HepG2 (cell line): ENCODE data around the gene KIZ.

Experiments
- BRCA1 ChIP-seq: sonication (generic); formaldehyde crosslinking; IDR thresholded peaks from 2 replicates; pipeline ENCODE4 v1.4.0; 2020; ENCODE audit warnings: missing genetic modification reagents
- CHD4 ChIP-seq: fragments of 200-600 bp; sonication (generic); IDR thresholded peaks from 2 replicates; pipeline ENCODE4 v1.7.0; 2017; ENCODE audit warnings: mild to moderate bottlenecking, low read length, borderline replicate concordance
- EHMT2 ChIP-seq: fragments of 200-600 bp; sonication (generic); IDR thresholded peaks from 2 replicates; pipeline ENCODE4 v1.7.0; 2017; ENCODE audit warnings: antibody characterized with exemption, low read depth, low read length, borderline replicate concordance
- HCFC1 ChIP-seq: fragments of 150-350 bp; IDR thresholded peaks from 2 replicates; pipeline ENCODE4 v1.6.1; 2014; ENCODE audit warnings: low read depth, low read length
- HOXA7 ChIP-seq: sonication (generic); formaldehyde crosslinking; IDR thresholded peaks from 2 replicates; pipeline ENCODE4 v1.8.1; 2022; ENCODE audit warnings: mild to moderate bottlenecking, missing genetic modification reagents, moderate library complexity
- KDM1A ChIP-seq: IDR thresholded peaks from 2 replicates; pipeline ENCODE4 v1.6.1; 2016; ENCODE audit warnings: missing compliant biosample characterization
- NR3C1 ChIP-seq: sonication (generic); formaldehyde crosslinking; IDR thresholded peaks from 2 replicates; pipeline ENCODE4 v1.4.0; 2020; ENCODE audit warnings: missing genetic modification reagents
- POLR2AphosphoS5 ChIP-seq: IDR thresholded peaks from 2 replicates; pipeline ENCODE4 v1.6.1; 2012; ENCODE audit warnings: low read depth, low read length
- SCMH1 ChIP-seq: sonication (generic); formaldehyde crosslinking; IDR thresholded peaks from 2 replicates; pipeline ENCODE4 v1.9.0; 2021; ENCODE audit warnings: missing genetic modification reagents, mild to moderate bottlenecking, borderline replicate concordance
- SIN3B ChIP-seq: fragments of 150-350 bp; IDR thresholded peaks from 2 replicates; pipeline ENCODE4 v1.6.1; 2014; ENCODE audit warnings: low read length
- TCF7L2 ChIP-seq: IDR thresholded peaks from 2 replicates; pipeline ENCODE4 v1.6.1; 2011; ENCODE audit warnings: mild to moderate bottlenecking, low read depth, low read length, moderate library complexity
- ZNF615 ChIP-seq: sonication (generic); formaldehyde crosslinking; IDR thresholded peaks from 2 replicates; pipeline ENCODE4 v1.5.0; 2020; ENCODE audit warnings: mild to moderate bottlenecking, missing genetic modification reagents, borderline replicate concordance
- TF ChIP-seq, protein P1 (sequence below): sonication (generic); formaldehyde crosslinking; IDR thresholded peaks from 2 replicates; pipeline ENCODE4 v1.5.0; 2020; ENCODE audit warnings: mild to moderate bottlenecking, missing genetic modification reagents, moderate library complexity

DNA sequence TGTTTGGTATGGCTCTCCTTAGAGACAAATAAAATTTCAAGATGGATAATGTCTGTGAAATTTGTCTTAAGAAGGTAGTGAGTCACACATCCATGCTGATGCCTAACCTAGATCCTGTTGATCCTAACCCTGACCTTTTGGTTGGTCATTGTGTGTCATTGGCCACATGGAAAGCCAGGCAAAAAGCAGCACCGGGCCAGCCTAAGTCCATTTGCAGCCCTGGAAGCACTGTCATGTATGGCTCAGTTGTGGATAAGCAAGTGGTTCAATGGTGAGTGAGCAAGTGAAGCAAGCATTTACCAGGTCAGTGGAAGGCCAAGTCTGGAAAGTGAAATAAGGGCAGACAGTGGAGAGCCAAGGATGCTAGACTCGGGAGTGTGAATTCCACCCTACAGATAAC, 165.1 kb downstream of the KIZ start:
- TF ChIP-seq ZNF615 (CRISPR knock-in tag) (no peak), KDM1A (CRISPR knock-in tag) (no peak), SIN3B (no peak), HCFC1 (no peak), TCF7L2 (no peak), NR3C1 (CRISPR knock-in tag) (no peak), CHD4 (no peak), EHMT2 (no peak), HOXA7 (CRISPR knock-in tag) (no peak), BRCA1 (no peak), POLR2AphosphoS5 (no peak), SCMH1 (CRISPR knock-in tag) (no peak)
- TF ChIP-seq, protein P1, sequence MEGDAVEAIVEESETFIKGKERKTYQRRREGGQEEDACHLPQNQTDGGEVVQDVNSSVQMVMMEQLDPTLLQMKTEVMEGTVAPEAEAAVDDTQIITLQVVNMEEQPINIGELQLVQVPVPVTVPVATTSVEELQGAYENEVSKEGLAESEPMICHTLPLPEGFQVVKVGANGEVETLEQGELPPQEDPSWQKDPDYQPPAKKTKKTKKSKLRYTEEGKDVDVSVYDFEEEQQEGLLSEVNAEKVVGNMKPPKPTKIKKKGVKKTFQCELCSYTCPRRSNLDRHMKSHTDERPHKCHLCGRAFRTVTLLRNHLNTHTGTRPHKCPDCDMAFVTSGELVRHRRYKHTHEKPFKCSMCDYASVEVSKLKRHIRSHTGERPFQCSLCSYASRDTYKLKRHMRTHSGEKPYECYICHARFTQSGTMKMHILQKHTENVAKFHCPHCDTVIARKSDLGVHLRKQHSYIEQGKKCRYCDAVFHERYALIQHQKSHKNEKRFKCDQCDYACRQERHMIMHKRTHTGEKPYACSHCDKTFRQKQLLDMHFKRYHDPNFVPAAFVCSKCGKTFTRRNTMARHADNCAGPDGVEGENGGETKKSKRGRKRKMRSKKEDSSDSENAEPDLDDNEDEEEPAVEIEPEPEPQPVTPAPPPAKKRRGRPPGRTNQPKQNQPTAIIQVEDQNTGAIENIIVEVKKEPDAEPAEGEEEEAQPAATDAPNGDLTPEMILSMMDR (CRISPR knock-in tag): no peak
